Adipose tissue (tissue), 3 donors: ENCODE results near the gene FAM111A. TPM values are rescaled to one million over a fixed set of nuclear protein-coding genes. Genes with fewer than 3 reads are reported as not detected.
A peak's percentile ranks its signal among the peaks of the same experiment; 100 is the strongest.
"Not testable (repeated sequence)": the region's sequence is repeated elsewhere in the genome, so short reads cannot be mapped to it uniquely, and the experiment has no call there.

Experiments
- H3K27ac ChIP-seq: one replicate; pipeline ENCODE4 v1.5.1; 2013; ENCODE audit warnings: low read depth, low read length
- WGBS, 3 donors: extraction: QIAGEN DNeasy Blood & Tissue Kit; methylation state at CpG; one replicate each; pipeline ENCODE4 v1.1.7; 2013; 5-methylcytosine and 5-hydroxymethylcytosine counted together
- polyA plus RNA-seq, 3 donors: library from polyadenylated mRNA; stranded (reverse); fragments of 200-250 nt; gene quantifications; one replicate each; pipeline ENCODE4 v1.2.3, GENCODE V29; 2013
- donor health status: healthy with polysubstance abuse.
- donor health status: Bipolar disorder and iron deficiency.
- donor health status: healthy.

FAM111A gene
- 10 to 100 TPM in 2 of 3 donors, 1 to 10 TPM in 1; 5.6 to 19.2 (median 13.7) TPM for polyA plus RNA-seq

- 0 to 1% (median 1%) methylated on average over 50 of the region's 50 CpGs for WGBS, 3 donors
Measured at GRCh38 chr11:59142530-59143507, at the start of gene FAM111A. Gene FAM111A, plus strand, starts transcription at chr11:59142856. Its CDS starts 6,017 bp downstream, at chr11:59148873.

GRCh38 chr11:59093576-59093975 lies 49.1 kb upstream of the FAM111A start:
- not testable (repeated sequence) for H3K27ac ChIP-seq

More at GRCh38 chr11:59142530-59143507, at the start of gene FAM111A:
- H3K27ac ChIP-seq: peak within 1 kb of the TSS; percentile 58

GRCh38 chr11:59095225-59095624 lies 47.4 kb upstream of the FAM111A start:
- 30 to 72% (median 55%) methylated on average over 1 of the region's 1 CpG for WGBS, 3 donors

GRCh38 chr11:59095972-59096575 lies 46.6 kb upstream of the FAM111A start:
- WGBS, 3 donors: 64 to 66% (median 64%) methylated on average over 5 of the region's 5 CpGs
- not testable (repeated sequence) for H3K27ac ChIP-seq

More at GRCh38 chr11:59095225-59095624, 47.4 kb upstream of the FAM111A start:
- H3K27ac ChIP-seq: not testable (repeated sequence)

- no peak overlapping the region for H3K27ac ChIP-seq
- 84 to 91% (median 89%) methylated on average over 5 of the region's 5 CpGs for WGBS, 3 donors
Measured at GRCh38 chr11:59097113-59097708, 45.4 kb upstream of the FAM111A start.

- 77 to 82% (median 78%) methylated on average over 8 of the region's 8 CpGs for WGBS, 3 donors
- not testable (repeated sequence) for H3K27ac ChIP-seq
Measured at GRCh38 chr11:59097938-59098337, 44.7 kb upstream of the FAM111A start.

GRCh38 chr11:59102259-59102765 lies 40.3 kb upstream of the FAM111A start:
- no peak overlapping the region for H3K27ac ChIP-seq
- WGBS, 3 donors: 7 to 9% (median 8%) methylated on average over 23 of the region's 23 CpGs

- WGBS, 3 donors: 0 to 1% (median 1%) methylated on average over 63 to 64 of the region's 64 CpGs
- H3K27ac ChIP-seq: no peak within 1 kb of the TSS
Measured at GRCh38 chr11:59106363-59107336, 36.0 kb upstream of the FAM111A start, which contains the start of gene FAM111B. Gene FAM111B, plus strand, starts transcription at chr11:59107237. Its CDS starts 2,389 bp downstream, at chr11:59109626.

GRCh38 chr11:59107721-59108120 lies 34.9 kb upstream of the FAM111A start:
- 26 to 38% (median 33%) methylated on average over 10 of the region's 10 CpGs for WGBS, 3 donors
- H3K27ac ChIP-seq: not testable (repeated sequence)

GRCh38 chr11:59112494-59112893 lies 30.2 kb upstream of the FAM111A start:
- H3K27ac ChIP-seq: no peak overlapping the region
- 82 to 90% (median 83%) methylated on average over 2 of the region's 2 CpGs for WGBS, 3 donors

GRCh38 chr11:59114344-59114743 lies 28.3 kb upstream of the FAM111A start:
- WGBS, 3 donors: 96 to 98% (median 97%) methylated on average over 3 of the region's 3 CpGs
- H3K27ac ChIP-seq: no peak overlapping the region

- no peak overlapping the region for H3K27ac ChIP-seq
- WGBS, 3 donors: 89 to 98% (median 96%) methylated on average over 1 of the region's 1 CpG
Measured at GRCh38 chr11:59115553-59115952, 27.1 kb upstream of the FAM111A start.

GRCh38 chr11:59117774-59118173 lies 24.9 kb upstream of the FAM111A start:
- 95 to 99% (median 98%) methylated on average over 2 of the region's 2 CpGs for WGBS, 3 donors
- no peak overlapping the region for H3K27ac ChIP-seq

GRCh38 chr11:59119826-59120225 lies 22.8 kb upstream of the FAM111A start:
- no peak overlapping the region for H3K27ac ChIP-seq

GRCh38 chr11:59135648-59136461 lies 6.8 kb upstream of the FAM111A start:
- 8 to 13% (median 13%) methylated on average over 20 of the region's 20 CpGs for WGBS, 3 donors
- no peak overlapping the region for H3K27ac ChIP-seq

- WGBS, 3 donors: 55 to 72% (median 71%) methylated on average over 6 of the region's 6 CpGs
- H3K27ac ChIP-seq: not testable (repeated sequence)
Measured at GRCh38 chr11:59136551-59136950, 6.1 kb upstream of the FAM111A start.

GRCh38 chr11:59137190-59137589 lies 5.5 kb upstream of the FAM111A start:
- no peak overlapping the region for H3K27ac ChIP-seq
- WGBS, 3 donors: 93 to 97% (median 94%) methylated on average over 16 to 17 of the region's 17 CpGs
